Activated naive CD4-positive, alpha-beta T cell treated with anti-CD3 and anti-CD28 coated beads, Interleukin-2, amount 50 U/mL, for 16 hours (primary cell): ENCODE data around the gene AFAP1.

Experiments
- DNase-seq: peaks from one replicate; pipeline ENCODE4 v3.0.0-alpha.2; 2020

Gene AFAP1

DNA sequence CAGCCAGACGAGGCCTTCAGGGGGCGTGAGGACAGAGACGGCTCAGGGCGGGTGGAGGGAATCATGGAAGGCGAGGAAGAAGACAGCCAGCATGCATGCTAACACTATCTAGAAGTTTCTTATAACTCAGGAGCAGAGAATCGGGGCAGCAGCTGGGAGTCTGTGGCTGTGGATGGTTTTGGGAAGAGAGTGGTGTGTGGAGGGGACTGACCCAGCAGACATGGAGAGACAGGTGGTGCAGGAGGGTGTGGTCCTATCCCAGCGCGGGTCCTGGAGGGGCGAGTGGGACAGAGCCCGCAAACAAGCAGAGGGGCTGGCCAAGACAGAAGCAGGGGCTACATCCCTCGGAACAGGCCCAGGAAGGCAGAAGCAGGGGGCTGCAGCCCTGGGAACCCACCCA, 192.1 kb downstream of the AFAP1 start:
- no peak for DNase-seq

DNA sequence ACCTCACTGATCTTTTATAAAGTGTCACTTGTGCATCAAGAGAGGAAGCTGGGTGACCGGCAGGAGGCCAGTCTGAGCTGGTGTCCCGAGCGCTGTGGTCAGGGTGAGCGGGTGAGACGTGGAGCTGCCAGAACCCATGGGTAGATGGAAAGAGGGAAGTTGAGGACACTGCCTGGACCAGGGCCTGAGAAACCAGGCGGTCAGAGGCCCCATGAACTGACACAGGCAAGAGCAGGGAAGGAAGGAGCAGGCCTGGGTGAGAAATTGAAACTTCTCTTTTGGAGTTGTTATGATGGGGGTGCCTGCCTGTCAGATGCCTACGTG, 192.6 kb downstream of the AFAP1 start:
- no peak for DNase-seq

- no peak for DNase-seq
Measured at GRCh38 chr4:7746351-7747061, 193.2 kb downstream of the AFAP1 start.

GRCh38 chr4:7745301-7745885, 194.3 kb downstream of the AFAP1 start:
- no peak for DNase-seq

- no peak for DNase-seq
Measured at GRCh38 chr4:7744142-7744804, 195.4 kb downstream of the AFAP1 start.

GRCh38 chr4:7742807-7743280, 196.8 kb downstream of the AFAP1 start:
- DNase-seq = no peak

DNA sequence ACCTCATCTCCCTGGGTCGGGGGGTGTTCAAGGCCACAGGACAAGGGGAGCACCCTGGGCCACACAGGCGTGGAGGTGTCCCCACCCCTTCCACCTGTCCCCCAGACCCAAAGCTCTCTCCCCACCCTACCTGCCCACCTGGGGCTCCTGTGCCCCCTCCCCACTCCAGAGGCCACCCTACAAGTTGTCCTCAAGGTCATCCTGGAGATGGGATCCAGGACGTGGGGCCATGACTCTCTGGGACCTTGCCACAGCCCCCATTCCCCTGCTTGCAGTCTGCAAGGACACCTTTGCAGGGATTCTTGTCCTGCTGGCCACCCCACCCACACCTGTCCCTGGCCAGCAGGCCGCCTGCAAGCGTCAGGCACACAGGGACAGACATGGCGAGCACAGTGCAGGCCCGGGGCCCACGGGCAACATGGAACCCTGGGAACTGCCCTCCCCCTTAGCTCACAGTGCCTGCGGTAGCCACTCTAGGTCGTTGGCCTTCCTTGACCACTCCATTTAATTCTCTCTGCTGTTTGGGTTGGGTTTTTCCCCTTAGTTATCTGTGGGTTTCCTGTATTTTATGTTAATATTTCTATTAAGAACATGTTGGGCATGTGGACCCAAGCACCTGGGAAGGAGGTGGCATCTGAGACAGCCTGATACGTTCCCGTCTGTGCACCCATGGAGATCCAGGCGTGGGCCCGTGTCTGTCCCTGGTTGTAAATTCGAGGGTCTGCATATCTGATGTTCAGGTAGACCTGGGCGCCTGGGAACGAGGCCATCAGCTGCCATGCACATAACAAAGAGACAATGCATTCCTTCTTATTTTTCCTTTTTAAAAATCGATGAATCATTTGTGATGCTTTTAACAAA, 197.5 kb downstream of the AFAP1 start:
- DNase-seq = no peak

GRCh38 chr4:7740866-7741525, 198.7 kb downstream of the AFAP1 start:
- DNase-seq = no peak

- DNase-seq = no peak
Measured at GRCh38 chr4:7739918-7740865, 199.5 kb downstream of the AFAP1 start.

DNA sequence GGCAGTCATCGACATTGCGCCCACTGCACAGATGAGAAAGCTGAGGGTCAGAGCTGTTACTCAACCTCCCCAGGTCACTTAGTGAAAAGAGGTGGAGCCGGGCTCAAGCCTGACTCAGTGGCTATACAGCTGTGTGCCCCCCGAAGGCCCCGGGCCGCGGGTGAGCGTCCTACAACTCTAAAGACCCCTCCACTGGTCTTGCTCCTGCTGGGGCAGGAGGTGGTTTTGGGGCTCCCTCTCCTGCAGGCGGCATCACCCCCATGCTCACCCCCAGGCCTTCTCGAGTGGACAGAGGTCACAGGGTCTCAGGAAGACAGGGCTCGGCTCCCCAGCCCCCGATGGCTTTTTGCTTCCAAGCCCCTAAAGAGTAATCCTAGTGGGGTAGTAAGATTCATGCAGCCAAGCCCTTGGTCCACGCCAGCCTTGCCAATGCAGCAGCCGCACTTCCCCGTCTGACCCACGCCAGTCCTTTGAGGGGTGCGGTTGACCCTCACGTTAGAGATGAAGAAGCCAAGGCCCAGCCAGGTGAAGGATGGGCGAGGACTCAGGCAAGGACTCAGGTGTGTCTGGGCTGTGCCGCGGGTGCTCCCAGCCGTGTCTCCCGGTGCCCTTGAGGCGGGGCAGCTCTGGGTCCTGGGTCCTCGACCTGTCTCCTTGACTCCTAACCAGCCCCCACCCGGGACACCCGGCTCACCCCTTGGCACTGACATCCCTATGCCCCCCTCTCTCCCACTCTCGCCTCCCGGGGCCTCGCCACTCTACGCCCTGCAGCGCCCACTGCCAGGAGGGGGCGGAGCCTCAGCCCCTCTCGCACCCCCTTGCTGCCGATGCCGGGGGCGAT, 200.4 kb downstream of the AFAP1 start:
- no peak for DNase-seq

DNA sequence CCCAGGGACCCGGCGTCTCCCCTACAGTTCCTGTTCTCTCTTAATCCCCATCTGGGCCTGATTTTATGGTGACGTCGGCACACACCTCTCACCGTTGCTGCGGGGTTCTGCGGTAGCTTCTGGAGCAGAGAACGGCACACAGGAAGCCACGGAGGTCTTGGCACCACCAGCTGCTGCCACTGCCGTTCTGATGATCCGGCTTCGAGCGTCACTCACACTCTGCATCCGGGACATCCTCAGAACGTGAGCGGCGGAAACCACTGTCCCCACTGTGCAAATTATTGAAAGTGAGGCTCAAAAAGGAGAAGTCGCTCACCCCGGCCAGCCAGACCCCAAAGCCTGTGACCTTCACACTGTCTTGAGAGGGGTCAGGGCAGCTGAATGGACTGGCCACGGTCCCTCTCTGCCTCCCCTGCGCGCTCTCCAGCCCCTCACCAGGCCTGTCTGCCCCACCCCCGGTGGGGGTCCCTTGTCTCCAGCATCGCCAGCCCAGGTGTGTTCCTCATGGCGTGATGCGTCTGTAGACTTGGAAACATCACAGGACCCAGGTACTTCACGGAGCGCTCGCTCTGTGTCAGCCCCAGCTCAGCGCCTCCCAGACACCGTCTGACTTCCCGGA, 201.1 kb downstream of the AFAP1 start:
- no peak for DNase-seq

DNA sequence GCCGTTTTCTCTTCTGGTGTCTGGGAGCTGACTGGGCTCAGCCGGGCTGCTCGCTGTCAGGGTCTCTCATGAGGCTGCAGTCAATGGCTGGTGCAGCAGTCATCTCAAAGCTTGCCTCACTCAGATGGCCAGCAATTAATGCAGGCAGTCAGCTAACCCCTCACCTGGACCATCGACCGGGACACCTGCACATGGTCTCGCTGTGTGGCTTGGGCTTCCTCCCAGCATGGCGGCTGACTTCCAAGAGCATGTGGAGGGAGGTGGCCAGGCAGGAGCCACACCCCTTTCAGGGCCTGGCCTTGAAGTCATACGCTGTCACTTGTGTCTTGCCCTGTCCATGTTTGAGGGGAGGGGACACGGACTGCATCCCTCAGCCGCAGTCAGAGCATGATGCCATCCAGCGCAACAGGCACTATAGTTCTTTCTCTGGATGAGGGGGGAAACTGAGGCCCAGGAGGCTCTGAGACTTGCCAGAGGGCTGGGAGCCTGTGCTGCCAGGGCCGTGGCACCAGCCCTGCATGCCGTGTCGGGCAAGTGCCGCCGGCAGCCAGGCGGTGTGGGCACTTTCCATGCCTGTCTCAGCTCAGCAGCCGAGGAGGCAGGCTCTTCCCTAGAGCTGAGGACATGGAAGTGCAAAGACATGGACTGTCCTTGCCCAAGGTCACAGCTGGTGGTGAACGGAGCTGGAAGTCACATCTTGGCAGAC, 201.8 kb downstream of the AFAP1 start:
- no peak for DNase-seq

DNA sequence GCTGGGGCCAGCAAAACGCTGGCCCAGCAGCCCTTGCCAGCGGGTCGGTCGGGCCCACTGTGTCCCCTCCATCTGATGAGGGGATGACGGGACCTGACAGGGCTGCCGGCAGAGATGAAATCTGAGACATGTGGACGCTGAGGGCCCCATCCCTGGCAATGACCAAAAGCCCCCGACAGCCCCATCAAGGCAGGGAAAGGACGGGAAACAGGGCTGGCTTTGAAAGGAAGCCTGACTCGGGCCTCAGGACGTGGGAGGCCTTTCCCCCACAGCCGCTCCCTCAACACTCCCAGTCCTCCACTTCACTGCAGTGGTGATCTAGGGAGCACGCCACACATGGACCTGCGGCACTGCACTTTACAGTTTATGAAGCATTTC, 202.4 kb downstream of the AFAP1 start:
- no peak for DNase-seq

- DNase-seq = no peak
Measured at GRCh38 chr4:7736436-7737267, 203.0 kb downstream of the AFAP1 start.

GRCh38 chr4:7735961-7736360, 203.7 kb downstream of the AFAP1 start:
- DNase-seq = no peak

- no peak for DNase-seq
Measured at GRCh38 chr4:7735395-7735794, 204.3 kb downstream of the AFAP1 start.

GRCh38 chr4:7734651-7735260, 204.9 kb downstream of the AFAP1 start:
- no peak for DNase-seq
